Mesendoderm (in vitro differentiated cells): Measurements from ENCODE around the gene TUBA4A.

ENCODE experiments used
- DNase-seq: peaks from one replicate; pipeline ENCODE4 v3.0.0; 2013
- H2AK5ac ChIP-seq: 2 replicates; pipeline ENCODE4 v1.6.1; 2013; ENCODE audit warnings: low read length, inconsistent platforms
- H2BK120ac ChIP-seq: 2 replicates; pipeline ENCODE4 v1.6.1; 2013; ENCODE audit warnings: low read depth, mild to moderate bottlenecking, low read length, moderate library complexity, mixed read lengths
- H2BK15ac ChIP-seq: replicated peaks from 2 replicates; pipeline ENCODE4 v1.6.1; 2013; ENCODE audit warnings: low read depth, mild to moderate bottlenecking, moderate library complexity
- H2BK5ac ChIP-seq: 2 replicates; pipeline ENCODE4 v1.6.1; 2013; ENCODE audit warnings: low read length, inconsistent platforms
- H3K18ac ChIP-seq: 2 replicates; pipeline ENCODE4 v1.6.1; 2013; ENCODE audit warnings: mild to moderate bottlenecking, low read length, mixed read lengths
- H3K23ac ChIP-seq: one replicate; pipeline ENCODE4 v1.6.1; 2013; ENCODE audit warnings: low read length
- H3K27ac ChIP-seq: 2 replicates; pipeline ENCODE4 v1.5.1; 2013; ENCODE audit warnings: low read depth, mild to moderate bottlenecking, inconsistent platforms, low read length, moderate library complexity
- H3K27me3 ChIP-seq: 2 replicates; pipeline ENCODE4 v1.6.1; 2013; ENCODE audit warnings: low read length, control low read depth, mild to moderate bottlenecking, inconsistent platforms; ENCODE audit not compliant: insufficient read depth, poor library complexity
- H3K36me3 ChIP-seq: 2 replicates; pipeline ENCODE4 v1.6.1; 2013; ENCODE audit warnings: low read length, inconsistent platforms; ENCODE audit not compliant: control insufficient read depth, insufficient read depth
- H3K4ac ChIP-seq: one replicate; pipeline ENCODE4 v1.6.1; 2013; ENCODE audit warnings: low read depth, mild to moderate bottlenecking, low read length, moderate library complexity
- H3K4me1 ChIP-seq: 2 replicates; pipeline ENCODE4 v1.6.1; 2013; ENCODE audit warnings: low read depth, low read length, inconsistent platforms; ENCODE audit not compliant: control insufficient read depth
- H3K4me2 ChIP-seq: 2 replicates; pipeline ENCODE4 v1.6.1; 2013; ENCODE audit warnings: low read length
- H3K4me3 ChIP-seq: 2 replicates; pipeline ENCODE4 v1.5.1; 2013; ENCODE audit warnings: mild to moderate bottlenecking, low read length
- H3K56ac ChIP-seq: one replicate; pipeline ENCODE4 v1.6.1; 2013; ENCODE audit warnings: low read length
- H3K79me1 ChIP-seq: 2 replicates; pipeline ENCODE4 v1.6.1; 2013; ENCODE audit warnings: low read length, inconsistent platforms
- H3K79me2 ChIP-seq: 2 replicates; pipeline ENCODE4 v1.6.1; 2013; ENCODE audit warnings: mild to moderate bottlenecking, low read length; ENCODE audit not compliant: control insufficient read depth, insufficient read depth
- H3K9ac ChIP-seq: 2 replicates; pipeline ENCODE4 v1.6.1; 2013; ENCODE audit warnings: low read length, inconsistent platforms
- H4K5ac ChIP-seq: one replicate; pipeline ENCODE4 v1.6.1; 2013; ENCODE audit warnings: low read length
- H4K8ac ChIP-seq: one replicate; pipeline ENCODE4 v1.6.1; 2013; ENCODE audit warnings: low read depth, mild to moderate bottlenecking, control low read depth, low read length, moderate library complexity
- WGBS: extraction: QIAGEN DNeasy Blood & Tissue Kit; methylation state at CpG from one replicate; pipeline ENCODE4 v1.1.7; 2013; ENCODE audit warnings: low lambda C conversion rate, missing lambda C conversion rate; ENCODE audit not compliant: insufficient coverage; ENCODE audit errors: extremely low coverage; 5-methylcytosine and 5-hydroxymethylcytosine counted together

The TUBA4A gene

DNA sequence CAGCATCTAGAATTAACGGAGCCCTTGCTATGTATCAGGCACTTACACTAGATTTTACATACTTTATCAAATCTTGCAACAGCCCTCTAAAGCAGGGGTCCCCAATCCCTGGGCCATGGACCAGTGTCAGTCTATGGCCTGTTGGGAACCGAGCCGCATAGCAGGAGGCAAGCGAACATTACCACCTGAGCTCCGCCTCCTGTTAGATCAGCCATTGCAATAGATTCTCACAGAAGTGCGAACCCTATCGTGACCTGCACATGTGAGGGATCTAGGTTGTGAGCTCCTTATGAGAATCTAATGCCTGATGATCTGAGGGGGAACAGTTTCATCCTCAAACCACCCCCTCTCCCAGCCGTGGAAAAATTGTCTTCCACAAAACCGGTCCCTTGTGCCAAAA is 38.9 kb upstream of the TUBA4A start:
- Histone ChIP-seq H3K56ac (no peak overlapping the region), H3K4me3 (no peak overlapping the region), H2BK15ac (no peak overlapping the region), H3K4me2 (no peak overlapping the region), H3K27me3 (no peaks in the 10 kb centered on the region), H3K23ac (no peak overlapping the region), H3K79me2 (no peaks in the 10 kb centered on the region), H3K4ac (no peak overlapping the region), H3K36me3 (no peaks in the 10 kb centered on the region), H2AK5ac (no peak overlapping the region), H4K5ac (no peak overlapping the region), H3K79me1 (no peaks in the 10 kb centered on the region), H3K27ac (no peak overlapping the region), H2BK120ac (no peak overlapping the region), H2BK5ac (no peak overlapping the region), H4K8ac (no peak overlapping the region), H3K18ac (no peak overlapping the region), H3K9ac (no peak overlapping the region), H3K4me1 (no peaks in the 10 kb centered on the region)
- no peak for DNase-seq
- WGBS: no CpG with 5 or more reads among the region's 9 CpGs

- no peak overlapping the region for H3K23ac ChIP-seq
- no peak overlapping the region for H2BK120ac ChIP-seq
- H4K8ac ChIP-seq: no peak overlapping the region
- no peak overlapping the region for H3K56ac ChIP-seq
- no peak overlapping the region for H2BK15ac ChIP-seq
- H3K27me3 ChIP-seq: no peaks in the 10 kb centered on the region
- no peaks in the 10 kb centered on the region for H3K79me1 ChIP-seq
- no peaks in the 10 kb centered on the region for H3K36me3 ChIP-seq
- no peak overlapping the region for H2BK5ac ChIP-seq
- no peak overlapping the region for H3K4me2 ChIP-seq
- no peak overlapping the region for H3K4ac ChIP-seq
- H4K5ac ChIP-seq: no peak overlapping the region
- H3K4me3 ChIP-seq: no peak overlapping the region
- no peak overlapping the region for H3K27ac ChIP-seq
- H3K4me1 ChIP-seq: no peaks in the 10 kb centered on the region
- H2AK5ac ChIP-seq: no peak overlapping the region
- no peak overlapping the region for H3K9ac ChIP-seq
- WGBS: no CpG with 5 or more reads among the region's 4 CpGs
- DNase-seq: no peak
- no peak overlapping the region for H3K18ac ChIP-seq
- H3K79me2 ChIP-seq: no peaks in the 10 kb centered on the region
Observed at GRCh38 chr2:219291910-219292490, 38.3 kb upstream of the TUBA4A start.

DNA sequence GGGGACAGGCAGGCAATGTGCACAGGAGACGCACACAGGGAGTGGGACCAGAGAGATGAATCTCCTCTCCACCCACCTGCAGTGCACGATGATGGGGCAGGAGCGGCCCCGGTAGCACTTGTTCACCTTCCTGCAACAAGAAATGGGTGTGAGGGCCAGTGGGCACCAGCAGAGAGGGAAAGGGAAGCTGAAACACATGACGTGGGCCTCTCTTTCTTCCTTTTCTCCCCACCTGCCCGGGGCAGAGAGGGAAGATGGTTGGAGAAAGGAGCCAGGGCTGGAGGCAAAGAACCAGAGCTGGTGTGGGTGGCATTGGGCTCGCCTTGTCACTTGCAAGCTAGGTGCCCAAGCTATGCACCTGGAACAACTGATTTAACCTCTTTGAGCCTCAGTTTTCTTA is 37.7 kb upstream of the TUBA4A start:
- Histone ChIP-seq H3K79me1 (no peaks in the 10 kb centered on the region), H3K79me2 (no peaks in the 10 kb centered on the region), H3K4ac (no peak overlapping the region), H3K56ac (no peak overlapping the region), H3K4me3 (no peak overlapping the region), H3K27ac (no peak overlapping the region), H3K23ac (no peak overlapping the region), H2AK5ac (no peak overlapping the region), H3K9ac (no peak overlapping the region), H3K4me1 (no peaks in the 10 kb centered on the region), H2BK5ac (no peak overlapping the region), H3K27me3 (no peaks in the 10 kb centered on the region), H3K18ac (no peak overlapping the region), H3K4me2 (no peak overlapping the region), H4K8ac (no peak overlapping the region), H2BK120ac (no peak overlapping the region), H2BK15ac (no peak overlapping the region), H4K5ac (no peak overlapping the region), H3K36me3 (no peaks in the 10 kb centered on the region)
- no peak for DNase-seq
- WGBS: no CpG with 5 or more reads among the region's 7 CpGs

DNA sequence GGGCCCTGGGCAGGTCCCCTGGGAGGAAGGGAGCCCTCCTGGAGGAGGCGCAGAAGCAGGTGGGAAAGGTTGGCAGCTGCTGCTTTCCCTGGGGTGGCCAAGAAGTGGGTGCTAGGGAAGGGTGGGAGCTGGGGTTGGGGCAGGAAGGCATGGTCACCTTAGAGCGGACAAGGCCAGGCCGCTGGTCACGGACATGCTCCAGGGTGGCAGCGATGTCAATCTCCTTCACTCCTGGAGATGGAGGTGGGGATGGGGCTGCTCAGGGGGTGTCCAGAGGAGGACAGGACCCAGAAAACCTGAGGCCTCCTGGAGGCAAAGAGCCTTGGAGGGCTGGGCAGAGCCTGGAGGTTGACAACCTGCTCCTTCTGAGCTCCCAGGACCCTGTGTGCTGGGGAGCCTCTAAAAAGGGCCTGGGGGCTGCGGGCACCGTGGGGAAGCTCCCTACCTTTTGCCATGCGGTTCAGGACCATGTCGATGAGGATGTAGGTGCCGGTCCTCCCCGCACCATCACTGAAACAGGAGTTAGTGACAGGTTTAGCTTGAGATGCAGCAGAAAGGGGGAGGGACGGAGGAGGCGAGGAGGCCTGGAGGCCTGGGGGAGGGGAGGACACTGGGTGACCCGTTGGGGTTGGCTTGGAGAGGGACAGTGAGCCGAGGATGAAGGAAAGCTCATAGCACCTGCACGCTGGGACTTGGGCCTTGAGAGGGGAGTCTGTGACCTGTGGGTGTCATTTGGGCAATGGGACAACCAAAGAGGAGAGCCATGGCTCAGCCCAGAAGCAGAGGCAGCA is 36.9 kb upstream of the TUBA4A start:
- Histone ChIP-seq H3K27ac (no peak overlapping the region), H2BK15ac (no peak overlapping the region), H3K56ac (no peak overlapping the region), H3K4me1 (peaks cover 2% of the 10 kb centered on the region), H3K4me2 (no peak overlapping the region), H3K79me1 (no peaks in the 10 kb centered on the region), H4K8ac (no peak overlapping the region), H2BK5ac (no peak overlapping the region), H3K27me3 (no peaks in the 10 kb centered on the region), H3K4ac (no peak overlapping the region), H2BK120ac (no peak overlapping the region), H2AK5ac (no peak overlapping the region), H3K9ac (no peak overlapping the region), H3K79me2 (no peaks in the 10 kb centered on the region), H3K18ac (no peak overlapping the region), H3K4me3 (no peak overlapping the region), H4K5ac (no peak overlapping the region), H3K23ac (no peak overlapping the region), H3K36me3 (no peaks in the 10 kb centered on the region)
- WGBS: no CpG with 5 or more reads among the region's 16 CpGs
- DNase-seq: no peak

DNA sequence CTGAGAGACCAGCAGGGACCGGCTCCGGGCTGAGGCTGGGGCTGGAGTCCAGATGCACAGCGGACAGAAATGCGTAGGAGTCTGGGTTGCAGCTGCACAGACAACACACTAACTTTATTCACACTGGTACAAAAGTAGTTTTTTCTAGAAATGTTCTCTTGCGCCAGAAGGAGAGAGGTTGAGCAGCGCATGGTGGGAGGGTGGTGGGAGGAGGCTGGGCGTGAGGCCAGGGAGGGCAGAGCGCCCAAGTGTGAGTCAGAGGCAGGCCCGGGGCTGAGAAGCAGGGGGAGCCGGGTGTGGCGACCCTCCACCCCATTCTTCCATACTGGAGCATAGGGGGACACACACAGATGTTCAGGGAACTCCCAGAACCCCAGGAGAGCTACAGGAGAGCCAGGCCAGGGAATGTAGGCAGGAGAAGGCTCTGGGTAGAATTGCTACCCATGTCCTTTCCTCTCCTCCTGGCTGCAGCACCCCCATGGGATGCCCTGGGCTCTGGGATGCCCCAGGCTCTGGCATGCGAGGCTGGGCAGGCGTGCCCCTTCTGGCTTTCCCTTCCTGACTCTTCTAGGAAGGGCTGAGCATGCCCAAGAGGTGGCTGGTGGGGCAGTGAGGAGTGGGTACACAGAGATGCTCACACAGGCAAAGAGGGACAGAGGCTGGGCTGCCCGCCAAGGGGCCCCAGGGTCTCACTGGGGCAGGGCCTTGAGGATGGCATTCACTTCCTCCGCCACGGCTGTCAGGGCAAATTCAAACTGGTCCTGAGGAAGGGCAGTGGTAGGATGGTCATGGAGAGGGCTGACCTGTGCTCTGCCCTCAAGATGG is 36.0 kb upstream of the TUBA4A start:
- Histone ChIP-seq H3K23ac (no peak overlapping the region), H2BK120ac (no peak overlapping the region), H3K4me2 (no peak overlapping the region), H3K18ac (no peak overlapping the region), H3K27me3 (no peaks in the 10 kb centered on the region), H4K5ac (no peak overlapping the region), H4K8ac (no peak overlapping the region), H3K27ac (no peak overlapping the region), H3K79me1 (no peaks in the 10 kb centered on the region), H2AK5ac (no peak overlapping the region), H3K4me1 (peaks cover 2% of the 10 kb centered on the region), H3K56ac (no peak overlapping the region), H3K4me3 (no peak overlapping the region), H3K36me3 (no peaks in the 10 kb centered on the region), H3K4ac (no peak overlapping the region), H2BK5ac (no peak overlapping the region), H3K79me2 (no peaks in the 10 kb centered on the region), H3K9ac (no peak overlapping the region), H2BK15ac (no peak overlapping the region)
- WGBS: no CpG with 5 or more reads among the region's 16 CpGs
- no peak for DNase-seq
